ENCODE results near the gene ETV4.

Gene ETV4

GRCh38 chr17:43559161-43559816, 13.1 kb upstream of the ETV4 start:
- H3K27ac ChIP-seq: no peak overlapping the region
- no peak for DNase-seq
- no peak for TF ChIP-seq CTCF (IDR thresholded peaks at IDR 0.05)
- H3K4me3 ChIP-seq: no peak overlapping the region
- H3K27me3 ChIP-seq: peaks cover 0 to 13% of the 10 kb centered on the region in 2 donors
- intact Hi-C loops (cut with DNase I; ENCODE audit: low total_unique reads): no loop called here
- H3K9me3 ChIP-seq: no peaks in the 10 kb centered on the region
- no peaks in the 10 kb centered on the region for H3K4me1 ChIP-seq
- no peaks in the 10 kb centered on the region for H3K36me3 ChIP-seq

DNA sequence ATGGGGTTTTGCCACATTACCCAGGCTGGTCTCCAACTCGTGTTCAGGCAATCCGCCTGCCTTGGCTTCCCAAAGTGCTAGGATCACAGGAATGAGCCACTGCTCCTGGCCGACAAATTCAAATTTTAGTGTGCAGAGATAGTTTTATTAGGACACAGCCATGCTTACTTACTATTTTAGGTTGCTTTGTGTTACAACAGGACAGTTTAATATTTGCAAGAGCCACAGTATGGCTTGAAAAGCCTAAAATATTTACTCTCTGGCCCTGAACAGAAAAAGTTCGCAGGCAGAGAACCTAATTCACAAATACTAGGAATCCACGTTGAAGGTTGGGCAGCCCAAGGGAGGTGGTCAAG, 12.6 kb upstream of the ETV4 start:
- Histone ChIP-seq H3K27me3 (peaks cover 0 to 13% of the 10 kb centered on the region in 2 donors), H3K4me3 (no peak overlapping the region), H3K36me3 (no peaks in the 10 kb centered on the region), H3K9me3 (no peaks in the 10 kb centered on the region), H3K27ac (no peak overlapping the region), H3K4me1 (no peaks in the 10 kb centered on the region)
- intact Hi-C loops (cut with DNase I; ENCODE audit: low total_unique reads): no loop called here
- no peak for TF ChIP-seq CTCF (IDR thresholded peaks at IDR 0.05)
- no peak for DNase-seq

DNA sequence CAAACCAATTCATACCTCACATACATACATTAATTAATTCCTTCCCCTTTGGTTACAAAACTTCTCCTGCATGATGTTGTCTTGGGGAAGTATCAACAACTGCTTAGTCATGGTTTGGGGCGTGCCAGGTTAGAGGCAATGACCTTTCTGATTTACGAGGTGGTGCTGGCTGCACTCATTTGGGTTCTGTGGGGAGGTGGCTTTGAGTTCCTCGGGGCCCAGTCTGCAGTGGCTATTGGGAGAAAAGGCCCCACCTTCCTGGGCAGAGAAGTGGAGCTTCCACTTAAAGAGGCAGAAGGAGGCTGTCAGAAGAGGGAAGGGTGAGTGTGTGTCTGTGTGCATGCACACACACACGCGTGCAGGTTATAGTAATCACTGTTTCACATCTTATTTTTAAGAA, 10.2 kb upstream of the ETV4 start:
- TF ChIP-seq CTCF (IDR thresholded peaks at IDR 0.05): no peak
- H3K9me3 ChIP-seq: no peaks in the 10 kb centered on the region
- H3K4me1 ChIP-seq: no peaks in the 10 kb centered on the region
- no peak overlapping the region for H3K27ac ChIP-seq
- H3K36me3 ChIP-seq: no peaks in the 10 kb centered on the region
- no peak overlapping the region for H3K4me3 ChIP-seq
- H3K27me3 ChIP-seq: peaks cover 0 to 6% of the 10 kb centered on the region in 2 donors
- DNase-seq: peak; percentile 70 to 77
- intact Hi-C loops (cut with DNase I; ENCODE audit: low total_unique reads): no loop called here

DNA sequence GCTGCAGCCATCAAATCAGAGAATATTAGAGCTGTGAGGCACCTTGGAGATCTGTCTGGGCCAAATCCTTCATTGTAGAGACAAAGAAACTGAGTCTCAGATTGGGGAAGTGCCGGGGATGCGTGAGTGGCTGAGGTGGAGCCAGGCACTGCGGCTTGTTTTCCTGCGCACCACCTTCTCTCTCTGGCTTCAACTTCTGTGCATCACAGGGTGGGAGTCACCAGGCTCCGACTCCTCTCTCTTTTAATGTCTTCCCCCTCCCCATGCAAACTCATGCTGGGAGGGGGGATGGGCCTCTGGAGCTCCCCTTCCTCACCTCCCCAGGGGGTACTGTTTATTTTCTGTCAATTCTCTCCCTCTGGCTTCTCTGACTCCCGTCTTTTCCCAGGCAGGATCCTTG, 8.7 kb upstream of the ETV4 start:
- no peaks in the 10 kb centered on the region for H3K9me3 ChIP-seq
- no peak for TF ChIP-seq CTCF (IDR thresholded peaks at IDR 0.05)
- no peaks in the 10 kb centered on the region for H3K27me3 ChIP-seq
- H3K27ac ChIP-seq: no peak overlapping the region
- no peaks in the 10 kb centered on the region for H3K4me1 ChIP-seq
- DNase-seq: no peak
- intact Hi-C loops (cut with DNase I; ENCODE audit: low total_unique reads): no loop called here
- H3K4me3 ChIP-seq: no peak overlapping the region
- H3K36me3 ChIP-seq: no peaks in the 10 kb centered on the region

- intact Hi-C loops (cut with DNase I; ENCODE audit: low total_unique reads): no loop called here
- Histone ChIP-seq H3K27me3 (no peaks in the 10 kb centered on the region), H3K36me3 (no peaks in the 10 kb centered on the region), H3K27ac (no peak overlapping the region), H3K9me3 (no peaks in the 10 kb centered on the region), H3K4me1 (no peaks in the 10 kb centered on the region), H3K4me3 (no peak overlapping the region)
- TF ChIP-seq CTCF (IDR thresholded peaks at IDR 0.05): no peak
- DNase-seq: no peak
Observed at GRCh38 chr17:43553573-43553972, 7.4 kb upstream of the ETV4 start.
